Epithelial cell of proximal tubule (primary cell): ENCODE measurements around the gene MRGPRG. TPM values are rescaled to one million over a fixed set of nuclear protein-coding genes. Genes with fewer than 3 reads are reported as not detected.

Experiments
- DNase-seq: peaks from one replicate; pipeline ENCODE4 v3.0.0-alpha.2; 2011; ENCODE audit warnings: low read depth
- H3K4me3 ChIP-seq: 2 replicates; pipeline ENCODE4 v1.5.1; 2011; ENCODE audit warnings: low read depth, mild to moderate bottlenecking, low read length
- total RNA-seq: library from RNA; depleted of rRNA; stranded (reverse); fragments of >200 nt; gene quantifications from 2 replicates; pipeline ENCODE4 v1.2.3, GENCODE V29; 2015
- TF ChIP-seq, protein P1 (sequence below): conservative IDR thresholded peaks from 2 replicates; pipeline ENCODE4 v1.5.1; 2012; ENCODE audit warnings: low read depth, mild to moderate bottlenecking, low read length

MRGPRG gene
- total RNA-seq, 1 donor from 2014 or later, result not detected

DNA sequence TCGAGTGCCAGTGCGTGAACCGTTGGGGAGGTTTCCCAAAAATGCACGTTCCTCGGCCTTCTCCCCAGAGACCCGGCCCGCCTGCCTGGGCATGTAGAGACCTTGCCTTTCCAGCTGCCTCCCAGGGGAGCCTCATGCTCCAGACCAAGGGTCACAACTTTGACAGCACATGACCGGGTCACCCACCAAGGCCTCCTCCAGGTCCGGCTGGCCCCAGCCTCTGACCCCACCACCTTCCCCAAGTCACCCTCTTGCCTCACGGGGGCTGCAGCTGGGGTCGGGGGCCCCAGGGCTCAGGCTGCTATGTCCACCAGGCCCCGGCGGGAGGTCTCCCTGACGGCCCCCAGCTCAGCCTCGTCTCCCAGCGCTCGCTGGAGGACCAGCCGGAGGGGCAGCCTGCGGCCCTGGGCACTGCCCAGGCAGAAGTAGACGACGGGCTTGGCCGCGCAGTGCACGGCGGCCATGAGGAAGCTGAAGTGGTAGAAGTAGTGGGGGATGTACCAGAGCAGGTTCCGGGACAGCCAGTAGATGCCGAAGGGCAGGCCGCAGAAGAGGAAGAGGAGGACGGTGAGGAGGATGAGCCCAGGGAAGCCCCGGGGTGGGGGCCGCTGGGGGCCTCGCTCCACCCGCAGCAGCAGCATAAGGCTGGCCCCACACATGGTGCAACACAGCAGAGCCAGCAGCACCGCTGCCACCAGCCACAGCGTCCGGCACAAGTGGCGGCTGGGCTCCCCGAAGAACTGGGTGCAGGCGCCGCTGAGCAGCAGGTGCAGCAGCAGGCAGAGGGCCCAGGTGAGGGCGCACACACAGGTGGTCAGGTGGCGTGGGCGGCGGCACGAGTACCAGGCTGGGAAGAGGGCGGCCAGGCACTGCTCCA lies 9.2 kb upstream of the MRGPRG start:
- TF ChIP-seq, protein P1, sequence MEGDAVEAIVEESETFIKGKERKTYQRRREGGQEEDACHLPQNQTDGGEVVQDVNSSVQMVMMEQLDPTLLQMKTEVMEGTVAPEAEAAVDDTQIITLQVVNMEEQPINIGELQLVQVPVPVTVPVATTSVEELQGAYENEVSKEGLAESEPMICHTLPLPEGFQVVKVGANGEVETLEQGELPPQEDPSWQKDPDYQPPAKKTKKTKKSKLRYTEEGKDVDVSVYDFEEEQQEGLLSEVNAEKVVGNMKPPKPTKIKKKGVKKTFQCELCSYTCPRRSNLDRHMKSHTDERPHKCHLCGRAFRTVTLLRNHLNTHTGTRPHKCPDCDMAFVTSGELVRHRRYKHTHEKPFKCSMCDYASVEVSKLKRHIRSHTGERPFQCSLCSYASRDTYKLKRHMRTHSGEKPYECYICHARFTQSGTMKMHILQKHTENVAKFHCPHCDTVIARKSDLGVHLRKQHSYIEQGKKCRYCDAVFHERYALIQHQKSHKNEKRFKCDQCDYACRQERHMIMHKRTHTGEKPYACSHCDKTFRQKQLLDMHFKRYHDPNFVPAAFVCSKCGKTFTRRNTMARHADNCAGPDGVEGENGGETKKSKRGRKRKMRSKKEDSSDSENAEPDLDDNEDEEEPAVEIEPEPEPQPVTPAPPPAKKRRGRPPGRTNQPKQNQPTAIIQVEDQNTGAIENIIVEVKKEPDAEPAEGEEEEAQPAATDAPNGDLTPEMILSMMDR, result no peak
- no peak for DNase-seq
- H3K4me3 ChIP-seq, result no peak overlapping the region

DNA sequence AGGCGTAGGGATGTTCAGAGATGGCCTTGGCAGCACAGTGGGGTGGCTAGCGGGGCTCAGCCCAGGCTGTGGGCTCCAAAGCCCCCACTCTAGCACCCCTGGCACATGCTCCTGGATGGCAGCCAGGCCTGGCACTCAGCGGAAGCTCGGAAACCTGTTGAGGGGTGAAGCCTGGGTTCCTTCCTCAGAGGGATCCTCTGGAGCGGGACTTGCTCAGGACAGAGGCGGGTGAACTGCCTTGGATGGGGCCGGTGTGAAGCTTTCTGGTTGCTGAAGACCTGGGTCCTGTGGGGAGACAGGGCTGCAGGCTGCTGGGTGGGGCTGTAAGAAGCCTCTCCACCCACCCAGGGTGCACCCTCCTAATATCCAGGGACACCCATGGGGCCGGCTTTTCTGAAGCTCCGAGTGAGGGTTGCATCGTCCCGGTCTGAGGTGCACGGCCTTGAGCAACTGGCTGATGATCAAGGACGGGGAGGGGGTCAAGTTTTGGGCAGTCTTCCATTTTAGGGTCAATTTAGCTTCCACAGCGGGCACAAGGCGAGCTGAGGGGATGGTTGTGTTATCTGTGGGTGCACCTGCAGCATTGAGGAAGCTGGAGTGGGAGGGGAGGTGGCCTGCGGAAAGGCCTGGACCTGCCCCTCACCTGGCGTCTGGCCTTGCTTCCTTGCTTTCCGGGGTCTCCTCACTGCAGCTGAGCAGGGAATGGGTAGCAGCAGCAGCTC lies 8.4 kb upstream of the MRGPRG start:
- DNase-seq, result no peak
- H3K4me3 ChIP-seq, result no peak overlapping the region
- TF ChIP-seq, protein P1, result no peak

DNA sequence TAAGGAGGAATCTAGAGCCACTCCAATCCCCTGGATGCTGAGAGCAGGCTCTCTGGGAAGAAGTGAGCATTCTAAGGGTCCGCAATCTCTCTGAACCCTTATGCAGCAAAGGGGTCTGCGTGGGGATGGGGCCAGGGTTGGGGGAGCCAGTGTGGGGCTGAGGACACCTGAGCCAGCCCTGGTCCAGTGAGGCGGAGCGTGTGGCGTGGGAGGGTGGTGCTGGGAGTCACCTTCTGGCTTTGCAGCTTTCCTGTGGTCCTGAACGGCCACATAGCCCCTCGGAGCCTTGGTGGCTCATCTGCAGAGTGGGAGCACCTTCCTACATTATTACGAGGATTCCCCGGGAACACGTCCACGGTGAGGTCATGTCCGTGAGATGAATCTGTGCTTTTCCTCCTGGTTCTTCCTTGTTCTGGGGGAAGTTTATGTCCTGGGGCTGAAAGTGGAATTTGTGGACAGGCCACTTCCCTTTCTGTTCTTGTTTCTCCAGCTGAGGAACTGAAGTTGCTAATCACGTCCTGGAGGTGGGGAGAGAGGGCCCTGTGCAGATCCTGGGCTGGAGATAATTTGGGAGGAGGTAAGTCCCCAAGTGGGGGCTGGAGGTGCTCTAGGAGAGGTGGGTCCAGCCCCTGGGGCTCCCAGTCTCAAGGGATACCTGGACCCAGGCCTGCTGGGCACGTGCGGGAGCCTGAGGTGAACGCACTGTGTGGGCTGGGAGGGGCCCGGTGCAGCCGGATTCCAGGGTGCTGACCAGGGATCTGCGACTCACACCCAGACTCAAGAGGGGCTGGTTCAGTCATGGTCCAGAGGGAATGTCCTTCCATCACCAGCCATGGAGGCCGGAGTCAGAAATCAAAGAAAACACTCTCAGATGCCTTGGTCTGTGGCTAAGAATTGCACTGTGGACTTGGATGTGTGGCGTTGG lies 7.5 kb upstream of the MRGPRG start:
- no peak for DNase-seq
- TF ChIP-seq, protein P1, result no peak
- no peak overlapping the region for H3K4me3 ChIP-seq

DNA sequence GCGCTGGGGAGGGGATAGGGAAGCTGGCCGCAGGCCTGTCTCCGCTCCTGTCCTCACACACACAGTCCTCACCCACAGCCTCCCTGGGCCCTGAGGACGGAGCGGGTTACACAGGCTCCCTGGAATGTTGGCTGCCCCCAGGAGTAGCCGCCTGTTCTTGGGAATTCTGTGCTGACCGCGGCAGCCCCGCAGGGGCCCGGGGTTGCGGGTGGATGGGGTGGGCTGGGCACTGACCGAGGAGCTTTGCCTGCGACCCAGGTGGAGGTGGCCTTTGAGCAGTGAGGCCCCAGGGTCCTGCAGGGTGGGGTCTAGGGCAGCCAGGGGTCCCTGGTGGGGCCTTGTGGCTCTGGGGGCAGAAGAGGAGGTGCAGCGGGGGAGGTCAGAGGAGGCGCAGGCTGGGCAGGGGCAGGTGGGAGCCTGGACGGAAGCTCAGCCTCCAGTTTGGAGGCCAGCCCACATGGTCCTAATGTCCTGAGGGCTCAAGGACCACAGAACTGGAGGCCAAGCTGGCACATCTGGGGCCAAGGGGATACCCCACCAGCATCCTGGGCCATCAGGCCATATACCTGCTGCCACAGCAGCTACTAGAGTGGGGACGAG lies 6.6 kb upstream of the MRGPRG start:
- no peak for DNase-seq
- TF ChIP-seq, protein P1, result no peak
- H3K4me3 ChIP-seq, result no peak overlapping the region

DNA sequence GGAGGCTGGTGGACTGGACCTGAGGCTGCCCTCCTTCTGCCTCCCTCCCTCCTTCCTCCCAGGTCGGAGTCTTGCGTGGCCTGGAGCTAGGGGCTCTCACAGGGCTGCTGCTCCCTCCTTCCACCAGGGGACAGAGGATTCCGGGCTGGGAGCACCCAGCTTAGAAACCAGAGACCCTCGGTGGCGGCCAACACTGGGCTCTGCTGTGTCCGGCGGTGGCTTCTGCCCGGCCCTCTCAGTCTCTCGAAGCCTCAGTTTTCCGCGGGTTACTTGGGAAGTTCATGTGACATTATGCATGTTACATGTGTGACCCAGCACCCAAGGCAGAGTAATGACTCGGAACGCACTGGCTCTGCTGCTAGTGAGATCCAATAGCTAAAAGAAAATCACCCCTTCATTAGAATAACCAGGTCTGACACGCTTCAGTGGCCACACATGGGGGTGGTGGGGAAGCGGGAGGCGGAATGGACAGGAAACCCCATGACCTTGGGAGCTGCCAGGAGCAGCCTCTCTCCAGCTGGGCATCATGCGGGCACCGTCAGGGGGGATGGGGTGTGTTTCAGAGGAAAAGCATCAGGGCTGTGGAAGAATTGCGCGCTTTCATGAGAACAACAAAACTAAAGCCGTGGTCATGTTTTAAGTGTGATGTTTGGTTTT lies 5.9 kb upstream of the MRGPRG start:
- no peak for DNase-seq
- TF ChIP-seq, protein P1, result no peak
- no peak overlapping the region for H3K4me3 ChIP-seq

DNA sequence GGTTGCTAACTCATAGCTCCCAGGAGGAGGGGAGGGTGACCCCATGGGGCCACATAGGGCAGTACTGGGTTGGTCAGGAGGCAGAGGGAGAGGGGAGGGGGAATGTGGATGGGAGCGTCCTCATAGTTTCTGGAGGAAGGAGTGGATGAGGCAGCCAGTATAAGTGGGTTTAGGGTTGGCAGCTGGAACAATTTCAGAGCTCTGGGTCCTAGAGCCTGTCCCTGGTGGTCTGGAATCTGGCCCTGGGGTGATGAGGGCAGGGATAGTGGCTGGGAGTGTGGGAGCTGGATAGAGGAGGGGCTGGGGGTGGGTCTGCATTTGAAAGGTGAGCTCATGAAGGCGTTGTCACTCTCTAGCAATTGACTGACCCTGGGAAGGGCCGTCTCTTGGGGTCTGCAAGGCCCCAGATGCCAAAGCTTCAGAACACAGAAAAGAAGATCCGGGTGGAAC lies 5.3 kb upstream of the MRGPRG start:
- TF ChIP-seq, protein P1, result no peak
- no peak for DNase-seq
- no peak overlapping the region for H3K4me3 ChIP-seq
